Endothelial cell of umbilical vein (primary cell): ENCODE data around the gene FAM181A. TPM values are rescaled to one million over a fixed set of nuclear protein-coding genes. Genes with fewer than 3 reads are reported as not detected.

ENCODE experiments used
- BruUV-seq: library from RNA; stranded (reverse); fragments of 400-500 nt; replicated peaks from 2 replicates; lab custom pipeline; 2021; lab: Mats Ljungman, UMichigan
- CTCF ChIA-PET: fragments of 300-600, 350-600 bp; sonication (Branson Sonifier 250); formaldehyde crosslinking; loops from one replicate; lab custom pipeline; 2021; ENCODE audit warnings: antibody characterized with exemption, inconsistent platforms; lab: Charles Lee
- POLR2A ChIA-PET: fragments of 300-600, 350-600 bp; sonication (Branson Sonifier 250); formaldehyde crosslinking; loops from one replicate; lab custom pipeline; 2021; ENCODE audit warnings: antibody characterized with exemption, inconsistent platforms; lab: Charles Lee
- DNase-seq: peaks from one replicate; pipeline ENCODE4 v3.0.0-alpha.2; 2011; ENCODE audit warnings: low read depth, low spot score
- FAIRE-seq: peaks from 2 replicates; lab custom pipeline; 2011; peaks lifted over from hg19 to GRCh38; lab: Jason Lieb, UNC
- H2AFZ ChIP-seq: 2 replicates; pipeline ENCODE4 v1.6.0; 2012; ENCODE audit warnings: low read depth, low read length, control low read depth, inconsistent platforms
- H3K27ac ChIP-seq: 2 replicates; pipeline ENCODE4 v1.5.1; 2011; ENCODE audit warnings: low read depth, mild to moderate bottlenecking, control low read depth, low read length, moderate library complexity; ENCODE audit not compliant: insufficient read depth
- H3K27me3 ChIP-seq, 2 experiments: 2 replicates each; pipeline versions ENCODE4 v1.6.0 to v1.6.1; 2011; ENCODE audit warnings: low read length in 2 of 2, mixed read lengths in 1 of 2; ENCODE audit not compliant: control insufficient read depth in 2 of 2, insufficient read depth in 2 of 2
- H3K36me3 ChIP-seq, 2 experiments: 2 replicates in 1 of 2; 3 replicates in 1 of 2; pipeline ENCODE4 v1.5.1; 2011; ENCODE audit warnings: low read length in 2 of 2, mild to moderate bottlenecking in 1 of 2, moderate library complexity in 1 of 2; ENCODE audit not compliant: control insufficient read depth in 2 of 2, insufficient read depth in 2 of 2; ENCODE audit errors: extremely low read depth in 1 of 2
- H3K4me1 ChIP-seq: 3 replicates; pipeline ENCODE4 v1.5.1; 2011; ENCODE audit warnings: mild to moderate bottlenecking, low read length; ENCODE audit not compliant: control insufficient read depth, insufficient read depth; ENCODE audit errors: extremely low read depth
- H3K4me2 ChIP-seq: 2 replicates; pipeline ENCODE4 v1.6.1; 2011; ENCODE audit warnings: low read length, control low read depth, mixed read lengths; ENCODE audit not compliant: insufficient read depth
- H3K4me3 ChIP-seq, 3 experiments: fragments of 200-600 bp in 1 of 3; sonication (generic), shearing (Covaris generic) in 1 of 3; replicated peaks in 1 of 3; 2 replicates each; pipeline ENCODE4 v1.5.1; 2011 to 2016; ENCODE audit warnings: control low read depth in 3 of 3, low read length in 3 of 3, mild to moderate bottlenecking in 2 of 3, inconsistent platforms in 1 of 3, low read depth in 1 of 3, moderate library complexity in 1 of 3; ENCODE audit not compliant: insufficient read depth in 1 of 3
- H3K79me2 ChIP-seq: 2 replicates; pipeline ENCODE4 v1.6.0; 2012; ENCODE audit warnings: low read length, inconsistent platforms; ENCODE audit not compliant: control insufficient read depth, insufficient read depth
- H3K9ac ChIP-seq: replicated peaks from 2 replicates; pipeline ENCODE3; 2011; ENCODE audit warnings: low read length, control low read depth; ENCODE audit not compliant: insufficient read depth; ENCODE audit errors: extremely low read depth
- H3K9me1 ChIP-seq: replicated peaks from 3 replicates; pipeline ENCODE4 v1.6.0; 2011; ENCODE audit warnings: mild to moderate bottlenecking, low read length; ENCODE audit not compliant: control insufficient read depth, insufficient read depth; ENCODE audit errors: extremely low read depth
- H3K9me3 ChIP-seq: replicated peaks from 2 replicates; pipeline ENCODE4 v1.5.1; 2012; ENCODE audit warnings: low read length, inconsistent platforms; ENCODE audit not compliant: control insufficient read depth, insufficient read depth
- H4K20me1 ChIP-seq: replicated peaks from 2 replicates; pipeline ENCODE3; 2011; ENCODE audit warnings: mild to moderate bottlenecking, low read length; ENCODE audit not compliant: control insufficient read depth, insufficient read depth; ENCODE audit errors: extremely low read depth
- EZH2 ChIP-seq: IDR thresholded peaks from 2 replicates; pipeline ENCODE4 v1.6.1; 2012; ENCODE audit warnings: borderline replicate concordance, low read depth, mild to moderate bottlenecking, moderate library complexity, low read length, inconsistent platforms; ENCODE audit not compliant: severe bottlenecking
- FOS ChIP-seq: IDR thresholded peaks from 2 replicates; pipeline ENCODE4 v1.6.1; 2011; ENCODE audit warnings: mild to moderate bottlenecking, low read length, moderate library complexity, borderline replicate concordance; ENCODE audit not compliant: insufficient read depth
- GATA2 ChIP-seq: IDR thresholded peaks from 2 replicates; pipeline ENCODE4 v1.7.0; 2011; ENCODE audit warnings: low read depth, mild to moderate bottlenecking, moderate library complexity, mixed read lengths, low read length; ENCODE audit not compliant: insufficient read length, insufficient read depth
- JUN ChIP-seq: IDR thresholded peaks from 2 replicates; pipeline ENCODE4 v1.6.1; 2011; ENCODE audit warnings: borderline replicate concordance, low read depth; ENCODE audit not compliant: insufficient read length, insufficient read depth
- MAX ChIP-seq: IDR thresholded peaks from 2 replicates; pipeline ENCODE4 v1.6.1; 2011; ENCODE audit not compliant: insufficient read depth, insufficient read length
- MYC ChIP-seq: IDR thresholded peaks from one replicate; pipeline ENCODE4 v1.6.1; 2011; ENCODE audit warnings: mild to moderate bottlenecking, low read depth, low read length
- POLR2A ChIP-seq: IDR thresholded peaks from 2 replicates; pipeline ENCODE4 v1.6.1; 2012; ENCODE audit warnings: low read depth, mild to moderate bottlenecking, control low read depth, low read length
- POLR2AphosphoS5 ChIP-seq: IDR thresholded peaks from 2 replicates; pipeline ENCODE4 v1.6.1; 2012; ENCODE audit warnings: low read depth, mild to moderate bottlenecking, control low read depth, low read length, moderate library complexity; ENCODE audit not compliant: insufficient read depth
- dilution Hi-C: fragments of 300-500 bp; cut with MboI; formaldehyde crosslinking; loops from one replicate; pipeline ENCODE4 v1.15.0; 2019; ENCODE audit warnings: low sequenced_read_pairs; ENCODE audit not compliant: extremely low pct_ligation_motif_present
- intact Hi-C: fragments of 100-400 bp; cut with micrococcal nuclease; formaldehyde crosslinking; loops from one replicate; pipeline ENCODE4 v1.10.0; 2022
- polyA plus RNA-seq, 4 experiments: library from polyadenylated mRNA; depleted of rRNA in 3 of 4; stranded (reverse) in 3 of 4; unstranded in 1 of 4; fragments of >200 nt; gene quantifications; 2 replicates each; pipeline versions ENCODE4 v1.2.1 to v1.2.3, GENCODE V29; 2011 to 2012; ENCODE audit warnings: missing spikeins in 1 of 4
- total RNA-seq: library from RNA; stranded (reverse); gene quantifications from 2 replicates; pipeline ENCODE4 v1.2.3, GENCODE V29; 2021

Gene FAM181A
- total and polyA plus RNA-seq, 2 donors (not counting 3 experiments of a cell fraction or from before 2014, with no cell fraction given) = not detected

GRCh38 chr14:93878871-93879270 is 48.3 kb upstream of the FAM181A start:
- Histone ChIP-seq H4K20me1 (no peaks in the 10 kb centered on the region), H3K4me1 (no peaks in the 10 kb centered on the region), H3K4me2 (no peak overlapping the region), H2AFZ (no peak overlapping the region), H3K4me3 (no peak overlapping the region), H3K79me2 (no peaks in the 10 kb centered on the region), H3K9me1 (no peaks in the 10 kb centered on the region), H3K9me3 (no peaks in the 10 kb centered on the region), H3K9ac (no peak overlapping the region), H3K36me3 (no peaks in the 10 kb centered on the region), H3K27me3 (no peaks in the 10 kb centered on the region), H3K27ac (no peak overlapping the region)
- no peak for DNase-seq
- TF ChIP-seq POLR2A (no peak), GATA2 (no peak), JUN (no peak), FOS (no peak)
- POLR2A ChIA-PET = no interaction called here
- BruUV-seq = no TSS peak
- no peak for FAIRE-seq
- CTCF ChIA-PET = no interaction called here
- dilution Hi-C loops (no loop called here), intact Hi-C loops (no loop called here)

GRCh38 chr14:93879362-93879983 is 47.7 kb upstream of the FAM181A start:
- no peaks in the 10 kb centered on the region for H3K79me2 ChIP-seq
- H3K9ac ChIP-seq = no peak overlapping the region
- FAIRE-seq (no peak), DNase-seq (no peak)
- H3K36me3 ChIP-seq = no peaks in the 10 kb centered on the region
- no peaks in the 10 kb centered on the region for H3K27me3 ChIP-seq
- no peaks in the 10 kb centered on the region for H3K9me1 ChIP-seq
- no TSS peak for BruUV-seq
- TF ChIP-seq POLR2A (no peak), EZH2 (no peak), MAX (no peak), POLR2AphosphoS5 (no peak), MYC (no peak), FOS (no peak), JUN (no peak)
- CTCF ChIA-PET = no interaction called here
- no peaks in the 10 kb centered on the region for H4K20me1 ChIP-seq
- intact Hi-C loops (no loop called here), dilution Hi-C loops (no loop called here)
- H2AFZ ChIP-seq = no peak overlapping the region
- H3K4me2 ChIP-seq = no peak overlapping the region
- no peak overlapping the region for H3K4me3 ChIP-seq
- POLR2A ChIA-PET = no interaction called here
- no peaks in the 10 kb centered on the region for H3K9me3 ChIP-seq
- H3K27ac ChIP-seq = no peak overlapping the region
- no peaks in the 10 kb centered on the region for H3K4me1 ChIP-seq
